ENCODE data around the gene CHRNB1. TPM values are rescaled to one million over a fixed set of nuclear protein-coding genes. Genes with fewer than 3 reads are reported as not detected.

The CHRNB1 gene
- total and polyA plus RNA-seq, 2 donors (not counting 1 experiment from before 2014, with no cell fraction given), result 6.2 to 7.2 TPM

- no peaks in the 10 kb centered on the region for H3K79me2 ChIP-seq (ENCODE audit: control insufficient read depth, insufficient read depth, low read length)
- WGBS (ENCODE audit: insufficient coverage), result 97% methylated on average over 41 of the region's 54 CpGs
- H3K4me1 Mint-ChIP-seq, result no peaks in the 10 kb centered on the region
- H3K9ac ChIP-seq (ENCODE audit: low read length), result no peak overlapping the region
- no peak for ATAC-seq (ENCODE audit: low read depth)
- H3K27ac Mint-ChIP-seq, result no peak overlapping the region
- H3K4me2 ChIP-seq (replicated peaks; ENCODE audit: low read depth, low read length, poor library complexity, severe bottlenecking), result no peak overlapping the region
- CTCF ChIA-PET, result interaction anchor here (1.2 kb wide), 1 partner anchor 61 kb away, joined by 4 read pairs; no protein-coding TSS in a partner anchor
- DNase-seq, result no peak
- H2AFZ ChIP-seq (ENCODE audit: insufficient read depth, low read depth, low read length, poor library complexity, severe bottlenecking), result no peak overlapping the region
- H3K4me1 ChIP-seq (ENCODE audit: control insufficient read depth in 2 of 2, insufficient read depth in 2 of 2, low read length in 2 of 2), result no peaks in the 10 kb centered on the region
- no peaks in the 10 kb centered on the region for H4K20me1 ChIP-seq (ENCODE audit: control insufficient read depth, insufficient read depth, low read length, poor library complexity, severe bottlenecking)
- H3K9me3 ChIP-seq (ENCODE audit: control extremely low read depth in 1 of 3, control insufficient read depth in 2 of 3, insufficient read depth in 1 of 3, low read length in 2 of 3), result no peaks in the 10 kb centered on the region
- no peaks in the 10 kb centered on the region for H3K27me3 ChIP-seq (replicated peaks in 1 of 4; ENCODE audit: control extremely low read depth in 1 of 4, control insufficient read depth in 3 of 4, insufficient read depth in 4 of 4, low read length in 3 of 4)
- intact Hi-C loops (cut with micrococcal nuclease), result no loop called here
- no peak overlapping the region for H3K27ac ChIP-seq (ENCODE audit: low read length in 2 of 2)
- no peaks in the 10 kb centered on the region for H3K36me3 ChIP-seq (replicated peaks in 1 of 2; ENCODE audit: control extremely low read depth in 1 of 2, control insufficient read depth in 1 of 2, extremely low read depth in 1 of 2, insufficient read depth in 2 of 2, low read length in 1 of 2)
- H3K4me3 Mint-ChIP-seq, result no peak overlapping the region
- H3K9me3 Mint-ChIP-seq (ENCODE audit: insufficient read depth), result no peaks in the 10 kb centered on the region
- no peak for TF ChIP-seq CTCF (IDR thresholded peaks at IDR 0.05)
- no peak for TF ChIP-seq EZH2 (IDR thresholded peaks at IDR 0.05; ENCODE audit: borderline replicate concordance, insufficient read depth, low read depth, low read length, poor library complexity, severe bottlenecking)
- H3K27me3 Mint-ChIP-seq, result peaks cover 11% of the 10 kb centered on the region
- H3K4me3 ChIP-seq (ENCODE audit: control extremely low read depth in 1 of 5, extremely low read depth in 1 of 5, insufficient read depth in 1 of 5, low read depth in 2 of 5, low read length in 4 of 5), result no peak overlapping the region
- POLR2A ChIA-PET, result no interaction called here
Observed at GRCh38 chr17:7417056-7417655, 27.7 kb upstream of the CHRNB1 start.

- no peaks in the 10 kb centered on the region for H3K9me3 ChIP-seq (ENCODE audit: control extremely low read depth in 1 of 3, control insufficient read depth in 2 of 3, insufficient read depth in 1 of 3, low read length in 2 of 3)
- H3K4me1 Mint-ChIP-seq, result no peaks in the 10 kb centered on the region
- H3K4me2 ChIP-seq (replicated peaks; ENCODE audit: low read depth, low read length, poor library complexity, severe bottlenecking), result no peak overlapping the region
- H3K27me3 Mint-ChIP-seq, result peaks cover 8% of the 10 kb centered on the region
- H3K4me1 ChIP-seq (ENCODE audit: control insufficient read depth in 2 of 2, insufficient read depth in 2 of 2, low read length in 2 of 2), result no peaks in the 10 kb centered on the region
- POLR2A ChIA-PET, result no interaction called here
- H3K9ac ChIP-seq (ENCODE audit: low read length), result no peak overlapping the region
- no peak overlapping the region for H2AFZ ChIP-seq (ENCODE audit: insufficient read depth, low read depth, low read length, poor library complexity, severe bottlenecking)
- H3K27me3 ChIP-seq (replicated peaks in 1 of 4; ENCODE audit: control extremely low read depth in 1 of 4, control insufficient read depth in 3 of 4, insufficient read depth in 4 of 4, low read length in 3 of 4), result no peaks in the 10 kb centered on the region
- TF ChIP-seq EZH2 (IDR thresholded peaks at IDR 0.05; ENCODE audit: borderline replicate concordance, insufficient read depth, low read depth, low read length, poor library complexity, severe bottlenecking) (no peak), CTCF (IDR thresholded peaks at IDR 0.05) (no peak)
- H3K27ac ChIP-seq (ENCODE audit: low read length in 2 of 2), result no peak overlapping the region
- DNase-seq (no peak), ATAC-seq (ENCODE audit: low read depth) (no peak)
- H3K27ac Mint-ChIP-seq, result no peak overlapping the region
- H4K20me1 ChIP-seq (ENCODE audit: control insufficient read depth, insufficient read depth, low read length, poor library complexity, severe bottlenecking), result no peaks in the 10 kb centered on the region
- H3K36me3 ChIP-seq (replicated peaks in 1 of 2; ENCODE audit: control extremely low read depth in 1 of 2, control insufficient read depth in 1 of 2, extremely low read depth in 1 of 2, insufficient read depth in 2 of 2, low read length in 1 of 2), result no peaks in the 10 kb centered on the region
- CTCF ChIA-PET, result interaction anchor here (1.5 kb wide), 1 partner anchor 18 kb away, joined by 3 read pairs; no protein-coding TSS in a partner anchor
- intact Hi-C loops (cut with micrococcal nuclease), result no loop called here
- WGBS (ENCODE audit: insufficient coverage), result 82% methylated on average over 12 of the region's 18 CpGs
- no peak overlapping the region for H3K4me3 Mint-ChIP-seq
- no peaks in the 10 kb centered on the region for H3K79me2 ChIP-seq (ENCODE audit: control insufficient read depth, insufficient read depth, low read length)
- no peaks in the 10 kb centered on the region for H3K9me3 Mint-ChIP-seq (ENCODE audit: insufficient read depth)
- no peak overlapping the region for H3K4me3 ChIP-seq (ENCODE audit: control extremely low read depth in 1 of 5, extremely low read depth in 1 of 5, insufficient read depth in 1 of 5, low read depth in 2 of 5, low read length in 4 of 5)
Observed at GRCh38 chr17:7418472-7419152, 26.2 kb upstream of the CHRNB1 start.
